IMR-90 (cell line): ENCODE results near the gene ALDH1B1. TPM values are rescaled to one million over a fixed set of nuclear protein-coding genes. Genes with fewer than 3 reads are reported as not detected.

ENCODE experiments used
- ATAC-seq: fragments of 200-7000 bp; cut with Tn5 transposase; 2 replicates; pipeline ENCODE4 v1.9.1; 2020; ENCODE audit warnings: low read depth, mild to moderate bottlenecking, moderate library complexity
- BruUV-seq: library from RNA; stranded (reverse); fragments of 400-500 nt; replicated peaks from 2 replicates; lab custom pipeline; 2021; lab: Mats Ljungman, UMichigan
- CTCF ChIA-PET: fragments of 300-600 bp; formaldehyde crosslinking; extraction: SDS; loops from one replicate; lab custom pipeline; 2021; ENCODE audit warnings: antibody characterized with exemption; lab: Yijun Ruan, JAX
- POLR2A ChIA-PET: fragments of 300-600 bp; sonication (Branson Sonifier 250); formaldehyde crosslinking; loops from one replicate; lab custom pipeline; 2022; ENCODE audit warnings: antibody characterized with exemption; ENCODE audit not compliant: unreplicated experiment; lab: Charles Lee
- DNase-seq: peaks from one replicate; pipeline ENCODE4 v3.0.0; 2013
- H2AFZ ChIP-seq: replicated peaks from 2 replicates; pipeline ENCODE3; 2013; ENCODE audit warnings: low read length, mild to moderate bottlenecking; ENCODE audit not compliant: poor library complexity
- H2AK5ac ChIP-seq: 2 replicates; pipeline ENCODE4 v1.6.1; 2013; ENCODE audit warnings: low read depth, low read length, inconsistent platforms
- H2AK9ac ChIP-seq: replicated peaks from 2 replicates; pipeline ENCODE3; 2013; ENCODE audit warnings: mild to moderate bottlenecking, low read depth, low read length, moderate library complexity; ENCODE audit not compliant: poor library complexity
- H2BK120ac ChIP-seq: 2 replicates; pipeline ENCODE4 v1.6.1; 2013; ENCODE audit warnings: low read depth, low read length, inconsistent platforms
- H2BK15ac ChIP-seq: 3 replicates; pipeline ENCODE4 v1.6.1; 2013; ENCODE audit warnings: low read depth, low read length, inconsistent platforms
- H2BK20ac ChIP-seq: 2 replicates; pipeline ENCODE4 v1.6.1; 2013; ENCODE audit warnings: low read depth, mild to moderate bottlenecking, inconsistent platforms, low read length, moderate library complexity
- H2BK5ac ChIP-seq: 2 replicates; pipeline ENCODE4 v1.6.1; 2013; ENCODE audit warnings: mild to moderate bottlenecking, low read depth, low read length, inconsistent platforms; ENCODE audit not compliant: poor library complexity, severe bottlenecking
- H3K14ac ChIP-seq: replicated peaks from 2 replicates; pipeline ENCODE4 v1.6.1; 2013; ENCODE audit warnings: low read depth, low read length, inconsistent platforms
- H3K18ac ChIP-seq: 2 replicates; pipeline ENCODE4 v1.6.1; 2013; ENCODE audit warnings: low read depth, low read length, control low read depth
- H3K23ac ChIP-seq: 2 replicates; pipeline ENCODE4 v1.6.1; 2013; ENCODE audit warnings: low read depth, low read length, inconsistent platforms
- H3K27ac ChIP-seq: 2 replicates; pipeline ENCODE4 v1.5.1; 2013; ENCODE audit warnings: mild to moderate bottlenecking, control low read depth, low read length; ENCODE audit not compliant: insufficient read depth
- H3K27me3 ChIP-seq: 2 replicates; pipeline ENCODE4 v1.6.1; 2013; ENCODE audit warnings: low read length; ENCODE audit not compliant: control insufficient read depth, insufficient read depth
- H3K36me3 ChIP-seq: 2 replicates; pipeline ENCODE4 v1.6.1; 2013; ENCODE audit warnings: low read length, mixed read lengths; ENCODE audit not compliant: control insufficient read depth, insufficient read depth
- H3K4ac ChIP-seq: 2 replicates; pipeline ENCODE4 v1.6.1; 2013; ENCODE audit warnings: low read depth, low read length, inconsistent platforms
- H3K4me1 ChIP-seq: 2 replicates; pipeline ENCODE4 v1.6.1; 2013; ENCODE audit warnings: low read length, mixed read lengths; ENCODE audit not compliant: control insufficient read depth, insufficient read depth
- H3K4me2 ChIP-seq: 2 replicates; pipeline ENCODE4 v1.6.1; 2013; ENCODE audit warnings: low read depth, mild to moderate bottlenecking, control low read depth, low read length, moderate library complexity
- H3K4me3 ChIP-seq: 2 replicates; pipeline ENCODE4 v1.5.1; 2013; ENCODE audit warnings: low read depth, mild to moderate bottlenecking, control low read depth, low read length, moderate library complexity; ENCODE audit not compliant: insufficient read depth
- H3K56ac ChIP-seq: 2 replicates; pipeline ENCODE4 v1.6.1; 2013; ENCODE audit warnings: low read length, inconsistent platforms; ENCODE audit not compliant: insufficient read depth; ENCODE audit errors: extremely low read depth
- H3K79me1 ChIP-seq, 2 experiments: 2 replicates each; pipeline ENCODE4 v1.6.1; 2013; ENCODE audit warnings: low read length in 2 of 2, inconsistent platforms in 1 of 2, low read depth in 1 of 2
- H3K9ac ChIP-seq: 2 replicates; pipeline ENCODE4 v1.6.1; 2013; ENCODE audit warnings: low read depth, low read length, control low read depth
- H3K9me1 ChIP-seq: 2 replicates; pipeline ENCODE4 v1.6.1; 2013; ENCODE audit warnings: low read length, inconsistent platforms; ENCODE audit not compliant: insufficient read depth
- H3K9me3 ChIP-seq: 2 replicates; pipeline ENCODE4 v1.6.1; 2013; ENCODE audit warnings: low read length; ENCODE audit not compliant: control insufficient read depth, insufficient read depth
- H4K20me1 ChIP-seq: 2 replicates; pipeline ENCODE4 v1.6.1; 2013; ENCODE audit warnings: low read length, inconsistent platforms; ENCODE audit not compliant: insufficient read depth
- H4K5ac ChIP-seq: 2 replicates; pipeline ENCODE4 v1.6.1; 2013; ENCODE audit warnings: mild to moderate bottlenecking, low read depth, low read length, control low read depth
- H4K8ac ChIP-seq, 2 experiments: 2 replicates each; pipeline ENCODE4 v1.6.1; 2013; ENCODE audit warnings: low read depth in 2 of 2, low read length in 2 of 2, control low read depth in 1 of 2, inconsistent platforms in 1 of 2
- H4K91ac ChIP-seq: 2 replicates; pipeline ENCODE4 v1.6.1; 2013; ENCODE audit warnings: low read depth, low read length, inconsistent platforms; ENCODE audit not compliant: insufficient read depth
- RFX5 ChIP-seq: IDR thresholded peaks from 2 replicates; pipeline ENCODE4 v1.8.0; 2012; ENCODE audit warnings: low read depth, mild to moderate bottlenecking, low read length, moderate library complexity
- USF2 ChIP-seq: fragments of 150-350 bp; IDR thresholded peaks from 2 replicates; pipeline ENCODE4 v1.6.1; 2017; ENCODE audit warnings: mild to moderate bottlenecking, antibody characterized with exemption, low read length, low read depth
- WGBS, 2 experiments: methylation state at CpG; one replicate each; pipeline versions ENCODE4 v1.1.5 to v1.1.7; 2013; ENCODE audit warnings: missing lambda C conversion rate in 2 of 2; ENCODE audit not compliant: insufficient read length in 1 of 2; ENCODE audit errors: extremely low coverage in 2 of 2; 5-methylcytosine and 5-hydroxymethylcytosine counted together
- dilution Hi-C: fragments of 300-500 bp; cut with HindIII; formaldehyde crosslinking; loops from one replicate; pipeline ENCODE4 v1.14.3; 2018; ENCODE audit warnings: low sequenced_read_pairs; ENCODE audit not compliant: unreplicated experiment
- in situ Hi-C: fragments of 300-500 bp; cut with MboI; formaldehyde crosslinking; loops from 3 replicates; pipeline ENCODE4 v1.14.3; 2019; ENCODE audit warnings: low sequenced_read_pairs, inconsistent platforms, mixed read lengths
- intact Hi-C: fragments of 100-400 bp; cut with micrococcal nuclease; formaldehyde crosslinking; loops from 2 replicates; pipeline ENCODE4 v1.10.0; 2022
- polyA plus RNA-seq, 3 experiments: library from polyadenylated mRNA; depleted of rRNA; stranded (reverse); fragments of >200 nt; gene quantifications; 2 replicates each; pipeline ENCODE4 v1.2.3, GENCODE V29; 2012; ENCODE audit warnings: low replicate concordance in 1 of 3
- total RNA-seq: library from RNA; depleted of rRNA; stranded (reverse); fragments of >200 nt; gene quantifications from 2 replicates; pipeline ENCODE4 v1.2.3, GENCODE V29; 2012

Gene ALDH1B1
- total and polyA plus RNA-seq, 2 of the 4 experiments (the other 2 are of a cell fraction), result 29.6 to 37.6 TPM

DNA sequence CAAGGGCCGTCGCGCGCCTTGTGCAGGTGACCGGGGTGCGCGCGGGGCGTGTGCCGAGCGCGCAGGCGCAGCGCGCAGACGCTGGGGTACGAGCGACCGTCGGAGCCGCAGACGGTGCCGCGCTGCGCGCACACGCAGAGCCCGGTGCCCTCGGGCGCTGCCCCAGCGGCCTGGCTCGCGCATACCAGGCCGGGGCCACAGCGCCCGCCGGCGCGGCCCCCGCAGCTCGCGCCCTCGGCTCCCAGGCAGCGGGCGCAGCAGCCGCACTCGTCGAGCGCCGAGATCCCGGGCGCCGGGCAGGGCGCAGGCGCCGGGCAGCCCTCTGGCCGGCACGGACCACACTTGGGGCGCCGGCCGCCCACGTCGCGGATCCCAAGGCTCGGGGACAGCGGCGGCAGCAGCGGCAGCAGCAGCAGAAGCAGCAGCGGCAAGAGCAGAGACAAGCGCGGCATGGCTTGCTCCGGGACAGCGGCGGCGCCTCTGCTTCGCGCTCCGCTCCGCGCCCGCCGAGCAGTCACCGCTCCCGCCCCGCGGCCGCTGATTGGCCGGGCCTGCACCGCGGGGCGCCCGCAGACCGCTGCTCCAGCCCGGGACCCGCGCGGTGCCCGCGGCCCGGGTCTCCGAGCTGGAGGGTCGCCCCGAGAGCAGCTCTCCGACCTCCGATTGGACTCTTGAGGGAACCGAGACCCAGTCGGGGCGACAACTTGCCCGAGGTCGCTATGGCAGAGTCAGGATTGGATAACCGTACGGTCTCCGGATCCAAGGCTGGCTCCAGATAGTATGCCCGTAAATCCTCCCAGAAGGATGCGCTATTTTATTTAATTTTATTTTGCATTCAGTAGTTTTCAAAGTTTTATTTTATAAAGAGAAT, 31.7 kb downstream of the ALDH1B1 start, which contains the start of gene IGFBPL1:
TSS of gene IGFBPL1 (minus strand) at position 482 of the 871 bp plus-strand sequence. CDS start at position 452, 30 bp downstream.
- H3K9me1 ChIP-seq, result no peaks in the 10 kb centered on the region
- no peaks in the 10 kb centered on the region for H3K79me1 ChIP-seq
- H3K4ac ChIP-seq, result no peak within 1 kb of the TSS
- 5% methylated on average over 51 of the region's 115 CpGs; no CpG with 5 or more reads in 1 of the 2 experiments for WGBS, 2 experiments
- H3K14ac ChIP-seq, result no peak within 1 kb of the TSS
- H4K5ac ChIP-seq, result no peak within 1 kb of the TSS
- H2AK9ac ChIP-seq, result no peak within 1 kb of the TSS
- BruUV-seq, result no TSS peak
- DNase-seq (no peak), ATAC-seq (peak; percentile 90)
- no peak within 1 kb of the TSS for H2BK15ac ChIP-seq
- ChIA-PET POLR2A (interaction anchor here (0.6 kb wide), 1 partner anchor 728 kb away, joined by 8 read pairs; no protein-coding TSS in a partner anchor), CTCF (no interaction called here)
- peaks cover 81% of the 10 kb centered on the region for H3K27me3 ChIP-seq
- TF ChIP-seq RFX5, result no peak
- no peak for TF ChIP-seq USF2
- H2BK120ac ChIP-seq, result no peak within 1 kb of the TSS
- no peaks in the 10 kb centered on the region for H3K9me3 ChIP-seq
- peaks cover 2% of the 10 kb centered on the region; the same call in 1 of the 2 replicates for H3K4me1 ChIP-seq
- H2AK5ac ChIP-seq, result no peak within 1 kb of the TSS
- H3K23ac ChIP-seq, result no peak within 1 kb of the TSS
- H4K20me1 ChIP-seq, result no peaks in the 10 kb centered on the region
- H3K36me3 ChIP-seq, result no peaks in the 10 kb centered on the region
- H3K18ac ChIP-seq, result no peak within 1 kb of the TSS
- H4K8ac ChIP-seq, result no peak within 1 kb of the TSS
- peak within 1 kb of the TSS; percentile 81 for H2AFZ ChIP-seq
- dilution Hi-C loops (no loop called here), intact Hi-C loops (no loop called here), in situ Hi-C loops (no loop called here)
- peak within 1 kb of the TSS; percentile 49 for H3K4me3 ChIP-seq
- H4K91ac ChIP-seq, result no peak within 1 kb of the TSS
- H2BK20ac ChIP-seq, result no peak within 1 kb of the TSS
- no peak within 1 kb of the TSS for H3K27ac ChIP-seq
- no peak within 1 kb of the TSS for H3K9ac ChIP-seq
- no peak within 1 kb of the TSS for H2BK5ac ChIP-seq
- no peak within 1 kb of the TSS for H3K56ac ChIP-seq
- H3K4me2 ChIP-seq, result peak within 1 kb of the TSS; percentile 82
